Mucosa of descending colon (tissue), 3 donors: ENCODE data around the gene VRK2. TPM values are rescaled to one million over a fixed set of nuclear protein-coding genes. Genes with fewer than 3 reads are reported as not detected.

Experiments used
- ATAC-seq: fragments of 200-7000 bp; cut with Tn5 transposase; one replicate; pipeline ENCODE4 v1.9.1; 2020; ENCODE audit warnings: mild to moderate bottlenecking, moderate library complexity
- DNase-seq, 3 donors: peaks; one replicate each; pipeline ENCODE4 v3.0.0-alpha.2; 2020
- H3K36me3 ChIP-seq: fragments of 200-600 bp; one replicate; pipeline ENCODE4 v1.8.0; 2021; ENCODE audit warnings: low read depth, mild to moderate bottlenecking
- H3K4me1 ChIP-seq: fragments of 200-600 bp; one replicate; pipeline ENCODE4 v1.8.0; 2021; ENCODE audit warnings: low read depth, mild to moderate bottlenecking
- H3K4me3 ChIP-seq: fragments of 200-600 bp; one replicate; pipeline ENCODE4 v1.8.0; 2021; ENCODE audit warnings: mild to moderate bottlenecking
- H3K9me3 ChIP-seq: fragments of 200-600 bp; one replicate; pipeline ENCODE4 v1.8.0; 2021; ENCODE audit warnings: mild to moderate bottlenecking
- CTCF ChIP-seq: fragments of 200-600 bp; IDR thresholded peaks from one replicate; pipeline ENCODE4 v1.8.0; 2022; ENCODE audit warnings: antibody characterized with exemption, mild to moderate bottlenecking
- intact Hi-C, 2 donors: fragments of 100-400 bp; cut with DNase I in 1 of 2; cut with micrococcal nuclease in 1 of 2; formaldehyde crosslinking; loops; one replicate each; pipeline versions ENCODE4 v1.11.0 to v1.11.1; 2022; cut with DNase I, micrococcal nuclease
- long read RNA-seq, 2 donors: library from polyadenylated mRNA; unstranded; transcript quantifications; one replicate each; pipeline ENCODE4 v2.0.0, GENCODE V29; 2019 to 2021
- total RNA-seq, 3 donors: library from RNA; stranded (reverse); fragmentation: NEBNext Ultra II Directional in 2 of 3; extraction: Animal tissue kit (Norgen Biotek cat#: 25700) in 2 of 3; gene quantifications; one replicate each; pipeline versions ENCODE4 v1.2.1 to v1.2.4, GENCODE V29; 2021 to 2023
- donor health status: DM: no; HTN: no; CAD: no; lungs with moderate emphysema.
- donor health status: DM: no; HTN: no; CAD: no.
- donor health status: DM: no; HTN: yes; CAD: no.

The VRK2 gene
- 10 to 100 TPM; 20.3 to 24.0 (median 22.9) TPM for total RNA-seq
- long read RNA-seq, donor 1, transcript VRK2-201 (13 exons, 1,888 nt): major isoform, 5 of 21 reads
- long read RNA-seq, donor 1, partial matches to known transcripts: 8 of 21 reads
- long read RNA-seq, donor 1, other reads (novel, unspliced or antisense): 7 of 21 reads
- long read RNA-seq, donor 2, partial matches to known transcripts: 2 of 13 reads
- long read RNA-seq, donor 2, other reads (novel, unspliced or antisense): 8 of 13 reads

DNA sequence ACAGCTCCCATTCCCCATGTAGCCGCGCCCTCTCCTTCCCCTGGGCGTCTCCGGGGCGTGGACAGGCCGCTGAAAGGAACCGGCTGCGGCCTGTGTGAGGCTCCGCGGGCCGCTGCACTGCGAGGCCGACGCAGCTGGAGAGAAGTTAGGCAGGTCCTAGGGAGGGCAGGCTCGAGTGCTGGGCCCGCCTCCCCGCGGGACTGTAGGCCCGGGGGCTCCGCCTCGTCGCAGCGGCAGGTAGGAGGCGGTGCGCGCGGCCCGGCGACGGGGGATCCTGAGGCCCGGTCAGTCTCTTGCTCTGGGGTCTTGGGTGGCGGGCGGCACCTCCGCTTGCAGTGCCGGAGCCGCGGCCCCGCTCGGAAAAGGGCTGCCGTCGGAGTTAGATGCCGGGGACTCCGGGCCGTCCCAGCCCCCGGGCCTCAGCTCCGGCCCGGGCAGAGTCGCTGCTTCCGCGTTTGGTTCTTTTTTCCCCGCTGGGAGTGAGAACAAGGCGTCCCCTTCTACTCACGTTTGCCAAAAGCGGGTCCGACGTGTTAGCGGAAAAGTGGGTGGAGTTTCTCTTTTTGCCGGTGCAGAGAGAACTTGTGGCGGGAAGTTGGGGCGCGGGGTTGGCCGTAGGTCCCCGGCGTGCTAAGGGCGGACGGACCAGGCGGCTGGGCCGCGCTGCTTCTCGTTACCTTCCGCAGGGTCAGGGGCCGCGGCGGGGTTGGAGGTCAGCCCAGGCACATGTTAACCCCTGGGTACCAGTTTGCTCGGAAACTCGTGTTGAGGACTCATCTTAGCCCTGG is at the start of gene VRK2:
TSS of gene VRK2 (plus strand) at position 222 of the 788 bp plus-strand sequence. CDS start 2,026 bp downstream, outside the sequence.
- Histone ChIP-seq H3K4me3 (peak within 1 kb of the TSS; percentile 64), H3K4me1 (peaks cover 10% of the 10 kb centered on the region), H3K36me3 (no peaks in the 10 kb centered on the region), H3K9me3 (no peaks in the 10 kb centered on the region)
- TF ChIP-seq CTCF: no peak
- intact Hi-C loops: no loop called here
- ATAC-seq (peak; percentile 97), DNase-seq (peak; percentile 92 to 95 (median 94))

DNA sequence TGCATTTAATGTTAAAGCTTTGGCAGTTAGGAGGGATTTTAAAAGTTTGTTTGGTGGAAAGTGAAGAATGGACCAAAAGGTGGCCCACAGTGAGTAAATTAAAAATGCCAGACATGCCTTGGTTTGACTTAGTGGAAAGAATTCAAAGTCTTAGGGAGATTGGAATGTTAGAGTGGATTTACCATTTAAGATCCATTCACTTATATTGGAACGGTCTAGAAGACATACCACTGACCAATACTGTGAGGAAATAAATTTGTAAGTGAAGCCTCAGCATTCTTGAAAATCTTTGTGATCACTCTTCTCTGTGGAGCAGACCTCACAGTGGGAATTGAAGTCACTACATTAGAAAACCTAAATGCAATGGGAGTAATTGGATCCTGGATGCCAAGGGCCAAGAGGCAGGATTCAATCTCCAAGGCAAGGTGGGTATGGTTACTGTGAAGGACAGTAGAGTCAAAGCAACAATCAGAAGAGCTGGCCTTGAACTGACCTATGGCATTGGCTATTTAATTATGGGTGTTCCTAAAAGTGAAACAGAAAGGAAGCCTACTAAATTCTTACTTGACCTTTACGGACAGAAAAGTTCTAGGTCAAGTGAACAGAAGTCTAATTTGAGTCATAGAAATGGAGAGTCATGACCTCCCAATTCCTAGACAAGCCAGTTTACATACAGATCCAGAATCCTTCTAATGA is 40.2 kb upstream of the VRK2 start:
- ATAC-seq (no peak), DNase-seq (no peak)
- intact Hi-C loops: no loop called here
- no peak overlapping the region for H3K4me3 ChIP-seq
- no peak for TF ChIP-seq CTCF
- H3K4me1 ChIP-seq: no peaks in the 10 kb centered on the region
- H3K9me3 ChIP-seq: no peaks in the 10 kb centered on the region
- H3K36me3 ChIP-seq: no peaks in the 10 kb centered on the region

- intact Hi-C loops: no loop called here
- no peak for ATAC-seq
Observed at GRCh38 chr2:58006952-58007284, 39.7 kb upstream of the VRK2 start.

DNA sequence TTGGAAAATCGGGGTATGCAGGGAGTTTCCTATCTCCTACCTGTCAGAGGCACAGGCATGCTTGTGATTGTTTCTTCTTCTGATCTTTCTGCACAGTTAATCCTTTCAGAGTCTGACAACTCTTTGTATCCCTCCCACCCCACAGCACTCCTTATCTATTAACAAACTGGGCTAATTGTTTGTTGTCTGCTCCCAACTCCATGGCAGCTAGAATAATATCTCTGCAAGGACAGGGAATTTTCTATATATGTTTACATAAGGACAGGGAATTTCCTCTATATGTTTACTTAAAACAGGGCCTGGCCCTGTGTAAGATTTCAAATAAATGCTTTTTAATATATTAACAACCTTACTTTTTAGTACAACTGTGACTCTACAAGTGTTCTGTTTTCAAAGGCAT is 36.0 kb upstream of the VRK2 start:
- Histone ChIP-seq H3K4me1 (no peaks in the 10 kb centered on the region), H3K36me3 (no peaks in the 10 kb centered on the region), H3K9me3 (no peaks in the 10 kb centered on the region), H3K4me3 (no peak overlapping the region)
- intact Hi-C loops: no loop called here
- DNase-seq: no peak
- no peak for ATAC-seq
- no peak for TF ChIP-seq CTCF

More at GRCh38 chr2:58006952-58007284, 39.7 kb upstream of the VRK2 start:
- Histone ChIP-seq H3K4me1 (no peaks in the 10 kb centered on the region), H3K36me3 (no peaks in the 10 kb centered on the region), H3K4me3 (no peak overlapping the region), H3K9me3 (no peaks in the 10 kb centered on the region)
- no peak for DNase-seq
- TF ChIP-seq CTCF: no peak

- no peak for DNase-seq
- intact Hi-C loops: no loop called here
- Histone ChIP-seq H3K4me3 (no peak overlapping the region), H3K9me3 (no peaks in the 10 kb centered on the region), H3K4me1 (no peaks in the 10 kb centered on the region), H3K36me3 (no peaks in the 10 kb centered on the region)
- ATAC-seq: no peak
- TF ChIP-seq CTCF: no peak
Observed at GRCh38 chr2:58019229-58019628, 27.4 kb upstream of the VRK2 start.
